Natural killer cell treated with Interleukin-12 subunit alpha and Interleukin-12 subunit beta and Interleukin-15 and Interleukin-18, amount 100 ng/mL, for 72 hours (primary cell): ENCODE results near the gene TUBA3C. TPM values are rescaled to one million over a fixed set of nuclear protein-coding genes. Genes with fewer than 3 reads are reported as not detected.
"Not testable (repeated sequence)": the region's sequence is repeated elsewhere in the genome, so short reads cannot be mapped to it uniquely, and the experiment has no call there.

Experiments used
- ATAC-seq, 2 donors: fragments of 150-1000 bp; cut with Tn5 transposase in 1 of 2; sonication (Bioruptor Pico), chemical (Tn5 transposase) in 1 of 2; 2 replicates each; pipeline ENCODE4 v1.10.0; 2021
- DNase-seq: peaks from one replicate; pipeline ENCODE4 v3.0.0; 2022; ENCODE audit warnings: low spot score
- H3K27ac Mint-ChIP-seq, 2 donors: 1 replicate in 1 of 2; 2 replicates in 1 of 2; pipeline ENCODE4 v1.8.0; 2022; ENCODE audit warnings: mixed read lengths in 2 of 2, mild to moderate bottlenecking in 1 of 2, moderate library complexity in 1 of 2
- H3K27me3 Mint-ChIP-seq, 2 donors: 1 replicate in 1 of 2; 2 replicates in 1 of 2; pipeline ENCODE4 v1.8.0; 2022; ENCODE audit warnings: mixed read lengths in 2 of 2
- H3K36me3 Mint-ChIP-seq: one replicate; pipeline ENCODE4 v1.8.0; 2022; ENCODE audit warnings: mixed read lengths
- H3K4me1 Mint-ChIP-seq, 2 donors: 1 replicate in 1 of 2; 2 replicates in 1 of 2; pipeline ENCODE4 v1.8.0; 2022; ENCODE audit warnings: low read depth in 2 of 2, mixed read lengths in 2 of 2, mild to moderate bottlenecking in 1 of 2
- H3K4me3 Mint-ChIP-seq: one replicate; pipeline ENCODE4 v1.8.0; 2022; ENCODE audit warnings: mixed read lengths
- H3K9me3 Mint-ChIP-seq: 2 replicates; pipeline ENCODE4 v1.8.0; 2022; ENCODE audit warnings: mixed read lengths
- total RNA-seq, 2 donors: library from RNA; stranded (reverse); gene quantifications; one replicate each; pipeline ENCODE4 v1.2.3, GENCODE V29; 2022

Gene TUBA3C
- total RNA-seq: not detected

GRCh38 chr13:19181621-19182485 is at the start of gene TUBA3C:
Gene TUBA3C (minus strand): TSS chr13:19181824. CDS start chr13:19181747, 77 bp downstream.
- DNase-seq (no peak), ATAC-seq (no peak)
- Mint-ChIP-seq H3K4me1 (no peaks in the 10 kb centered on the region), H3K36me3 (no peaks in the 10 kb centered on the region), H3K27ac (no peak within 1 kb of the TSS), H3K27me3 (no peaks in the 10 kb centered on the region), H3K9me3 (peaks cover 9% of the 10 kb centered on the region), H3K4me3 (no peak within 1 kb of the TSS)

- H3K9me3 Mint-ChIP-seq, H3K4me1 Mint-ChIP-seq, H3K27ac Mint-ChIP-seq, H3K27me3 Mint-ChIP-seq, DNase-seq, ATAC-seq, H3K4me3 Mint-ChIP-seq, H3K36me3 Mint-ChIP-seq: not testable (repeated sequence)
Observed at GRCh38 chr13:19207413-19207812, 25.8 kb upstream of the TUBA3C start.

GRCh38 chr13:19192622-19193021 is 11.0 kb upstream of the TUBA3C start:
- not testable (repeated sequence) for DNase-seq, H3K4me3 Mint-ChIP-seq, H3K36me3 Mint-ChIP-seq, H3K27me3 Mint-ChIP-seq, H3K4me1 Mint-ChIP-seq, H3K9me3 Mint-ChIP-seq, H3K27ac Mint-ChIP-seq, ATAC-seq

- H3K4me3 Mint-ChIP-seq, DNase-seq, H3K36me3 Mint-ChIP-seq, H3K9me3 Mint-ChIP-seq, ATAC-seq, H3K27ac Mint-ChIP-seq, H3K4me1 Mint-ChIP-seq, H3K27me3 Mint-ChIP-seq: not testable (repeated sequence)
Observed at GRCh38 chr13:19189911-19190310, 8.3 kb upstream of the TUBA3C start.

- H3K4me1 Mint-ChIP-seq, H3K4me3 Mint-ChIP-seq, ATAC-seq, H3K9me3 Mint-ChIP-seq, H3K27ac Mint-ChIP-seq, H3K27me3 Mint-ChIP-seq, DNase-seq, H3K36me3 Mint-ChIP-seq: not testable (repeated sequence)
Observed at GRCh38 chr13:19189368-19189767, 7.7 kb upstream of the TUBA3C start.

- DNase-seq (no peak), ATAC-seq (peak in 1 of 2 donors; percentile 57)
- H3K27ac Mint-ChIP-seq: no peak overlapping the region
- H3K27me3 Mint-ChIP-seq: no peaks in the 10 kb centered on the region
- H3K4me3 Mint-ChIP-seq: no peak overlapping the region
- H3K9me3 Mint-ChIP-seq: peaks cover 9% of the 10 kb centered on the region
- no peaks in the 10 kb centered on the region for H3K36me3 Mint-ChIP-seq
- no peaks in the 10 kb centered on the region for H3K4me1 Mint-ChIP-seq
Observed at GRCh38 chr13:19185865-19186645, 4.4 kb upstream of the TUBA3C start.

GRCh38 chr13:19185086-19185864 is 3.7 kb upstream of the TUBA3C start:
- no peak overlapping the region for H3K4me3 Mint-ChIP-seq
- H3K27me3 Mint-ChIP-seq: no peaks in the 10 kb centered on the region
- no peak for ATAC-seq
- DNase-seq: no peak
- no peaks in the 10 kb centered on the region for H3K36me3 Mint-ChIP-seq
- no peaks in the 10 kb centered on the region for H3K4me1 Mint-ChIP-seq
- peaks cover 9% of the 10 kb centered on the region for H3K9me3 Mint-ChIP-seq
- no peak overlapping the region for H3K27ac Mint-ChIP-seq

GRCh38 chr13:19184176-19184575 is 2.6 kb upstream of the TUBA3C start:
- H3K4me1 Mint-ChIP-seq: no peaks in the 10 kb centered on the region
- H3K27me3 Mint-ChIP-seq: no peaks in the 10 kb centered on the region
- DNase-seq (no peak), ATAC-seq (peak in 1 of 2 donors; percentile 25)
- H3K4me3 Mint-ChIP-seq: no peak overlapping the region
- no peak overlapping the region for H3K27ac Mint-ChIP-seq
- no peaks in the 10 kb centered on the region for H3K36me3 Mint-ChIP-seq
- peaks cover 6% of the 10 kb centered on the region for H3K9me3 Mint-ChIP-seq

GRCh38 chr13:19183676-19184075 is 2.1 kb upstream of the TUBA3C start:
- no peak overlapping the region for H3K27ac Mint-ChIP-seq
- no peaks in the 10 kb centered on the region for H3K36me3 Mint-ChIP-seq
- peaks cover 6% of the 10 kb centered on the region for H3K9me3 Mint-ChIP-seq
- no peaks in the 10 kb centered on the region for H3K4me1 Mint-ChIP-seq
- ATAC-seq (no peak), DNase-seq (no peak)
- no peak overlapping the region for H3K4me3 Mint-ChIP-seq
- H3K27me3 Mint-ChIP-seq: no peaks in the 10 kb centered on the region

GRCh38 chr13:19182536-19182935 is 912 bp upstream of the TUBA3C start:
- ATAC-seq (no peak), DNase-seq (no peak)
- Mint-ChIP-seq H3K27ac (no peak overlapping the region), H3K4me3 (no peak overlapping the region), H3K4me1 (no peaks in the 10 kb centered on the region), H3K9me3 (peaks cover 9% of the 10 kb centered on the region), H3K36me3 (no peaks in the 10 kb centered on the region), H3K27me3 (no peaks in the 10 kb centered on the region)

GRCh38 chr13:19181021-19181620 is 503 bp downstream of the TUBA3C start:
- H3K36me3 Mint-ChIP-seq: no peaks in the 10 kb centered on the region
- H3K27me3 Mint-ChIP-seq: no peaks in the 10 kb centered on the region
- ATAC-seq (no peak), DNase-seq (no peak)
- H3K4me3 Mint-ChIP-seq: no peak overlapping the region
- H3K4me1 Mint-ChIP-seq: no peaks in the 10 kb centered on the region
- H3K9me3 Mint-ChIP-seq: peaks cover 6% of the 10 kb centered on the region
- no peak overlapping the region for H3K27ac Mint-ChIP-seq

- no peak overlapping the region for H3K4me3 Mint-ChIP-seq
- H3K27me3 Mint-ChIP-seq: no peaks in the 10 kb centered on the region
- no peak for DNase-seq
- H3K4me1 Mint-ChIP-seq: no peaks in the 10 kb centered on the region
- no peaks in the 10 kb centered on the region for H3K36me3 Mint-ChIP-seq
- ATAC-seq: no peak
- peaks cover 3% of the 10 kb centered on the region for H3K9me3 Mint-ChIP-seq
- H3K27ac Mint-ChIP-seq: no peak overlapping the region
Observed at GRCh38 chr13:19179916-19180315, 1.7 kb downstream of the TUBA3C start.

GRCh38 chr13:19178901-19179593 is 2.6 kb downstream of the TUBA3C start:
- no peak for DNase-seq
- no peak for ATAC-seq
- Mint-ChIP-seq H3K9me3 (peaks cover 3% of the 10 kb centered on the region), H3K27me3 (no peaks in the 10 kb centered on the region), H3K36me3 (no peaks in the 10 kb centered on the region), H3K4me1 (no peaks in the 10 kb centered on the region), H3K27ac (no peak overlapping the region), H3K4me3 (no peak overlapping the region)
